Nephron progenitor cell (in vitro differentiated cells): ENCODE measurements around the gene EXOC6B.
"Not testable (repeated sequence)": the region's sequence is repeated elsewhere in the genome, so short reads cannot be mapped to it uniquely, and the experiment has no call there.

Source experiments
- DNase-seq: peaks from one replicate; pipeline ENCODE4 v3.0.0; 2021
- H3K27ac Mint-ChIP-seq: 2 replicates; pipeline ENCODE4 v1.8.0; 2021; ENCODE audit warnings: mild to moderate bottlenecking, moderate library complexity, mixed read lengths
- H3K27me3 Mint-ChIP-seq: 2 replicates; pipeline ENCODE4 v1.8.0; 2021; ENCODE audit warnings: mild to moderate bottlenecking, low read depth, mixed read lengths; ENCODE audit not compliant: poor library complexity
- H3K36me3 Mint-ChIP-seq: 2 replicates; pipeline ENCODE4 v1.8.0; 2021; ENCODE audit warnings: low read depth, mixed read lengths
- H3K4me1 Mint-ChIP-seq: 2 replicates; pipeline ENCODE4 v1.8.0; 2021; ENCODE audit warnings: mixed read lengths
- H3K4me3 Mint-ChIP-seq: 2 replicates; pipeline ENCODE4 v1.8.0; 2021; ENCODE audit warnings: mild to moderate bottlenecking, moderate library complexity, mixed read lengths
- H3K9me3 Mint-ChIP-seq: 2 replicates; pipeline ENCODE4 v1.8.0; 2021; ENCODE audit warnings: mild to moderate bottlenecking, moderate library complexity, mixed read lengths
- TF ChIP-seq, protein P1 (sequence below): fragments of 200-600 bp; sonication (generic); IDR thresholded peaks from 2 replicates; pipeline ENCODE4 v1.5.0; 2021; ENCODE audit warnings: antibody characterized with exemption

Gene EXOC6B

DNA sequence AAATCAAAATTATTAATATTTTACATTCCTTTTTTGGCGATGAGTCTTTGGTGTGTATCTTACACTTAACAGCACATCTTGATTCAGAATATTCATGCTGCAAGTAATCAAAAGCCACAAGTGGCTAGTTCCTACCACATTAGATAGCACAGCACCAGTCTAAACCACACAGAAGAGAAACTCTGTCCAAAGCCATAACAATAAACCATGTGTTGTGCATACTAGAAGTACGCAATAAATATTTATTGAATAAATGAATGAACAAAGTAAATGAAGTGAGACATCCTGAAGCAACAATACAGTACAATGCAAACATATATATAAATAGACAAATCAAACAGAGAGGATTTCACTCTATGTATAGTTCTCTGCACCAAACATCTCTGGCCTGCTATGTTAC is 287.3 kb downstream of the EXOC6B start:
- Mint-ChIP-seq H3K4me3 (no peak overlapping the region), H3K36me3 (peaks cover 11% of the 10 kb centered on the region)
- no peak for DNase-seq

DNA sequence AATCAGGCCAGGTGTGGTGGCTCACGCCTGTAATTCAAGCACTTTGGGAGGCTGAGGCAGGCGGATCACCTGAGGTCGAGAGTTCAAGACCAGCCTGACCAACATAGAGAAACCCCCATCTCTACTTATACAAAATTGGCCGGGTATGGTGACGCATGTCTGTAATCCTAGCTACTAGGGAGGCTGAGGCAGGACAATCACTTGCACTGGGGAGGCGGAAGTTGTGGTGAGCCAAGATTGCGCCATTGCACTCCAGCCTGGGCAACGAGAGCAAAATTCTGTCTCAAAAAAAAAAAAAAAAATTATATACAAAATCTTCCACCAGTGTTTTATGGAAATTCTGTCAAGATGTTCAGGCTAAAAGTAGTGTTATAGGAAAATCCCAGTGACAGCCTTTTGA is 290.2 kb downstream of the EXOC6B start:
- not testable (repeated sequence) for DNase-seq, H3K4me3 Mint-ChIP-seq, H3K4me1 Mint-ChIP-seq, H3K27ac Mint-ChIP-seq, H3K9me3 Mint-ChIP-seq, H3K27me3 Mint-ChIP-seq, H3K36me3 Mint-ChIP-seq

More for the DNA sequence above, 287.3 kb downstream of the EXOC6B start:
- Mint-ChIP-seq H3K4me1 (peaks cover 8% of the 10 kb centered on the region), H3K27ac (no peak overlapping the region), H3K9me3 (peaks cover 5% of the 10 kb centered on the region), H3K27me3 (no peaks in the 10 kb centered on the region)
- TF ChIP-seq, protein P1, sequence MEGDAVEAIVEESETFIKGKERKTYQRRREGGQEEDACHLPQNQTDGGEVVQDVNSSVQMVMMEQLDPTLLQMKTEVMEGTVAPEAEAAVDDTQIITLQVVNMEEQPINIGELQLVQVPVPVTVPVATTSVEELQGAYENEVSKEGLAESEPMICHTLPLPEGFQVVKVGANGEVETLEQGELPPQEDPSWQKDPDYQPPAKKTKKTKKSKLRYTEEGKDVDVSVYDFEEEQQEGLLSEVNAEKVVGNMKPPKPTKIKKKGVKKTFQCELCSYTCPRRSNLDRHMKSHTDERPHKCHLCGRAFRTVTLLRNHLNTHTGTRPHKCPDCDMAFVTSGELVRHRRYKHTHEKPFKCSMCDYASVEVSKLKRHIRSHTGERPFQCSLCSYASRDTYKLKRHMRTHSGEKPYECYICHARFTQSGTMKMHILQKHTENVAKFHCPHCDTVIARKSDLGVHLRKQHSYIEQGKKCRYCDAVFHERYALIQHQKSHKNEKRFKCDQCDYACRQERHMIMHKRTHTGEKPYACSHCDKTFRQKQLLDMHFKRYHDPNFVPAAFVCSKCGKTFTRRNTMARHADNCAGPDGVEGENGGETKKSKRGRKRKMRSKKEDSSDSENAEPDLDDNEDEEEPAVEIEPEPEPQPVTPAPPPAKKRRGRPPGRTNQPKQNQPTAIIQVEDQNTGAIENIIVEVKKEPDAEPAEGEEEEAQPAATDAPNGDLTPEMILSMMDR, result no peak

DNA sequence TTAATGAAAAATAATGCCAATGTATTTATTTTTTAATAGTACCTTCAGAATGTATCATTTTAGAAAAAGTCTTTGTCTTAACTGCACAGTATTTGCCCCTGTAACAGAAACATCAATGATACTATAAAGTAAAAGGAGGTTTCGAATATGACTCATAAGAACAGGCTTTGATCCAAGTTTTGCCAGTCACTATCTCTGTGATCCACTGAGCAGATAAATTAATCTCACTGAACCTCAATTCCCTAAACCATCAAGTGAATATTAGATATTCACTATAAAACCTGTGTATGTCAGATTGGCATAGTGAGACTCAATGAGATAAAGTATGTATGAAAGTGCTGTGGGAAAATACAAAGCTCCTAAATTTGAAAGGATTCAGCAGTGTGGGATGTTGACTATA is 292.1 kb downstream of the EXOC6B start:
- Mint-ChIP-seq H3K27me3 (no peaks in the 10 kb centered on the region), H3K9me3 (no peaks in the 10 kb centered on the region), H3K4me1 (peaks cover 1% of the 10 kb centered on the region), H3K36me3 (no peaks in the 10 kb centered on the region), H3K4me3 (no peak overlapping the region), H3K27ac (no peak overlapping the region)
- no peak for DNase-seq
- TF ChIP-seq, protein P1, result no peak

DNA sequence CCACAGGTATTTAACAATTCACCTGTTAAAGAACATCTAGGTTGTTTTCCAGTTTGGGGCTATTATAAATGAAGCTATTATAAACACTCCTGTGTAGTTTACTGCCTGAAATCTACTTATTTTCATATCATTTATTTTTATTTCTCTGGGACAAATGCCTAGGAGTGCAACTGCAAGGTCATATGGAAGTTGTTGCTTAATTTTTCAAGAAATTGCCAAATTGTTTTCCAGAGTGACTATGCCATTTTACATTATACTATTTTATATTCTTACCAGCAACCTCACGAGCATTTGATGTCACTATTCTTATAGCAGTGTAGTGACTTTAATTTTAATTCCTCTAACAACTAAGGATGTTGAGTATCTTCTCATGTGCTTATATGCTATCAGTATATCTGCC is 298.4 kb downstream of the EXOC6B start:
- no peak overlapping the region for H3K27ac Mint-ChIP-seq
- TF ChIP-seq, protein P1, result no peak
- no peak for DNase-seq
- no peaks in the 10 kb centered on the region for H3K9me3 Mint-ChIP-seq
- no peak overlapping the region for H3K4me3 Mint-ChIP-seq
- H3K36me3 Mint-ChIP-seq, result no peaks in the 10 kb centered on the region
- H3K27me3 Mint-ChIP-seq, result peaks cover 3% of the 10 kb centered on the region
- peaks cover 24% of the 10 kb centered on the region for H3K4me1 Mint-ChIP-seq

DNA sequence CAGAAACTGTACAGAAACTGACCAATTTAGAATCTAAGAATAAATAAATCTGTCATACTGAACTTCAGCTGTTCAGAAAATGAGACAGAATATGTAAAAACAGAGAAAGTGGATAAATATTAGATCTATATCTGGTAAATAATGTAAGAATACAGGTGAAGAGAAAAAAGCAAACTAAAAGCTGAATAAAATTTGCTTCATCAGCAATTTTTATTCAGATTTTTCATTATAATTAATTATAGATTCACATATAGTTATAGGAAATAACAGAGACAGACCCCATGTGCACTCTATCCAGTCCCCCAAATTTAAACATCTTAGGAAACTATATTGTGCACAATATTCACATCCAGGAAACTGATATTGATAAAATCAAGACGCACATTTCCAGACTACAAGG is 299.2 kb downstream of the EXOC6B start:
- DNase-seq, result no peak
- H3K36me3 Mint-ChIP-seq, result no peaks in the 10 kb centered on the region
- no peak overlapping the region for H3K4me3 Mint-ChIP-seq
- no peak overlapping the region for H3K27ac Mint-ChIP-seq
- H3K27me3 Mint-ChIP-seq, result peaks cover 3% of the 10 kb centered on the region
- peaks cover 24% of the 10 kb centered on the region for H3K4me1 Mint-ChIP-seq
- no peaks in the 10 kb centered on the region for H3K9me3 Mint-ChIP-seq
- TF ChIP-seq, protein P1, result no peak

DNA sequence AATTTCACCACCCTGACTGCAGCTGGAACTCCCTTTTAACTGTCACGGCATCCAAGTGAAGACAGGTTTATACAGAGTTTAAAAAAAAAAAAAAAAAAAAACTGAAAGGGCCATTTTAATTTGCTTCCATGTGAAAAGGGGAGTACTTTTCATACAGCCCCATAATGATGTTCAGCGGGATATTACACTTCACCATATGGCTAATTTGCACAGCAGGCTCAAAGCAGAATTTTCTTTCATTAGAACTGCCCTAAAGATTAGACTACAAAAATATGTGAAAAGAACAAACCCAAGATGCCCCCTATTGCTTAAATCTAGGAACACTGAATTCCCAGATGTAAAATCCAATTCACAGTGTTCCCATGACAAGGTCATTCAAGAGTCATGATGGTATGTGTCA is 301.8 kb downstream of the EXOC6B start:
- H3K27ac Mint-ChIP-seq, result no peak overlapping the region
- peaks cover 24% of the 10 kb centered on the region for H3K4me1 Mint-ChIP-seq
- no peak for DNase-seq
- no peaks in the 10 kb centered on the region for H3K9me3 Mint-ChIP-seq
- H3K27me3 Mint-ChIP-seq, result peaks cover 3% of the 10 kb centered on the region
- TF ChIP-seq, protein P1, result no peak
- no peaks in the 10 kb centered on the region for H3K36me3 Mint-ChIP-seq
- no peak overlapping the region for H3K4me3 Mint-ChIP-seq
